Measurements from ENCODE around the gene SLX9.

The SLX9 gene

DNA sequence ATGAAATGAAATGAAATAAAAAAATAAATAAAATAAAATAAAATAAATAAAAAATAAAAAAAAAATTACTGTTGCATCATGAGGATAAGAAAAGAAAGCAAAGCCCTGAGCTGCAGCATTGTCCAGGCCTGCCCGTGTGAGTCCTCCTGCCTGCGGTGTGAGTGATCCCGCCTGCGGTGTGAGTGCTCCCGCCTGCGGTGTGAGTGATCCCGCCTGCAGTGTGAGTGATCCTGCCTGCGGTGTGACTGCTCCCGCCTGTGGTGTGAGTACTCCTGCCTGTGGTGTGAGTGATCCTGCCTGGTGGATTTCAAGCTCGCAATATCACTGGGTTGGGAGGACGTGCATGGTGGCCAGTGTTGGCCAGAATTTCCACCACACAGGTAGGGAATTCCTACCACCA, 44.0 kb upstream of the SLX9 start:
- Histone ChIP-seq H3K27me3 (ENCODE audit: control insufficient read depth, insufficient read depth, low read length) (no peaks in the 10 kb centered on the region), H3K4me1 (ENCODE audit: control insufficient read depth, insufficient read depth, low read length) (peaks cover 3% of the 10 kb centered on the region; the same call in 1 of the 2 replicates), H3K27ac (ENCODE audit: low read length) (no peak overlapping the region), H3K9me3 (ENCODE audit: control insufficient read depth, insufficient read depth, low read length) (no peaks in the 10 kb centered on the region), H3K36me3 (ENCODE audit: control insufficient read depth, insufficient read depth, low read length) (no peaks in the 10 kb centered on the region), H3K4me3 (ENCODE audit: low read length) (no peak overlapping the region)
- DNase-seq (ENCODE audit: low read depth, low spot score), result no peak
- no CpG with 5 or more reads among the region's 11 CpGs for WGBS (ENCODE audit: insufficient coverage, insufficient read length)

DNA sequence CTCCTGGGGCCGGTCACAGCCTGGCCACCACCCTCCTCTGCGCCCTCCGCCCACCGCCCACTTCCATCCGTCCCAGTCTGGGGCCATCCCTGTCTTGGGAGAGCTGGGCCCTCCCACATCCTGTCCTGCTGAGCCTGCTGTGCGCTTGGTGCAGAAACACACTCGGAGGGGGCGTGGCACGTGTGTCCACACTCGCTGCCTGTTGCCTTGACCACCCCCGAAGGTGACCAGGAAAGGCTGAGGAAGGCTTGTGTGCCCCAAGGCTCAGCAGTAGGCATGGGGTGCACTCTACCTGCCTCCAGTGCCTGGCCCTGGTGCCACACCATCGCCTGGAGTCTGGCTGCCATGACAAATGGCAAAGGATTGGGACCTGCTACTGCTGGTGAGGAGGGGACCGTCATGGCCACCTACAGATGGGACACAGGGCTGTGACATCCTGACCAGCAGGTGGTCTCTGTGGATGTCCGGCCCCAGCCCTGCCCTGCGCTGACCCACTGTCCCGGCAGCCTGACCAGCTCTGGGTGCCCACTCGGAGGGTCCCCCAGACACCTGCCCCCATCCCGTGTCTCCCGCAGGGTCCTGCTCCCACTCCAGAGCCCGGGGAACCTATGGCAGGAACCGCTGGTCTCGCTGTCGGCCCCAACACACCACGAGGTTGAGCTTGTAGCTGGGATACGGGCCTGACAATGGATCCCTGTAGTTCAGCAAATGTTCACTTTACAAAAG, 43.1 kb upstream of the SLX9 start:
- H3K4me1 ChIP-seq (ENCODE audit: control insufficient read depth, insufficient read depth, low read length), result peaks cover 3% of the 10 kb centered on the region; the same call in 1 of the 2 replicates
- WGBS (ENCODE audit: insufficient coverage, insufficient read length), result no CpG with 5 or more reads among the region's 25 CpGs

DNA sequence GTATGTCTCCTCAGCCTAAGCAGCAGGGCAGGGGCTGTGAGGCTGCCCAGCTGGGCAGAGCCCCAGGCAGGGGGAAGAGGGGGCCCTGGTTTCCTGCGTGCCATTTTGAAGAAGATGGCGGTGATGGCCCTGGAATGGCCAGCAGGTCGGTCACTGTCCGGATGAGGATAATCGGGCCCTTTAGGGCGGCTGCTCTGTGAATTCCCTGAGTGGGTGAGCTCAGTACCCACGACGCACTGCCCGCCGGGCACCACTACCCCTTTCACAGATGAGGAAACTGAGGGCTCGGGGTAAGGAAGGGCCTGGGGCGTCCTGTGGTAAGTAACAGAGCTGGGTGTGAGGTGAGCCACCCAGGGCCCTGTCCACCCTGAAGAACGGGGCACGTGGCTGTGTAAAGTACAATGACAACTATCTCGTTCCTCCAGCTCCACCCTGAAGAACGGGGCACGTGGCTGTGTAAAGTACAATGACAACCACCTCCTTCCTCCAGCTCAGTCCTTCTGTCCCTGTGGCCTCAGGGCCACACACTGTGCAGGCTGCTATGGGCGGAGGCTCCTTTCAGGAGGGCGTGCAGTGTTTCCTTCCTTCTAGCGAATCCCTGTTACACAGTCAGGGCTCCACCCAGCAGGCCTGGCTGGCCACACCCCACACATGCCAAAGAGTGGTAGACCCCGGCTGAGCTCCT, 42.4 kb upstream of the SLX9 start:
- Histone ChIP-seq H3K27me3 (ENCODE audit: control insufficient read depth, insufficient read depth, low read length) (no peaks in the 10 kb centered on the region), H3K9me3 (ENCODE audit: control insufficient read depth, insufficient read depth, low read length) (no peaks in the 10 kb centered on the region), H3K4me1 (ENCODE audit: control insufficient read depth, insufficient read depth, low read length) (peaks cover 3% of the 10 kb centered on the region; the same call in 1 of the 2 replicates), H3K27ac (ENCODE audit: low read length) (no peak overlapping the region), H3K4me3 (ENCODE audit: low read length) (no peak overlapping the region), H3K36me3 (ENCODE audit: control insufficient read depth, insufficient read depth, low read length) (no peaks in the 10 kb centered on the region)
- no peak for DNase-seq (ENCODE audit: low read depth, low spot score)
- WGBS (ENCODE audit: insufficient coverage, insufficient read length), result no CpG with 5 or more reads among the region's 21 CpGs

More for the DNA sequence above, 43.1 kb upstream of the SLX9 start:
- no peaks in the 10 kb centered on the region for H3K36me3 ChIP-seq (ENCODE audit: control insufficient read depth, insufficient read depth, low read length)
- H3K4me3 ChIP-seq (ENCODE audit: low read length), result no peak overlapping the region
- H3K27me3 ChIP-seq (ENCODE audit: control insufficient read depth, insufficient read depth, low read length), result no peaks in the 10 kb centered on the region
- H3K9me3 ChIP-seq (ENCODE audit: control insufficient read depth, insufficient read depth, low read length), result no peaks in the 10 kb centered on the region
- DNase-seq (ENCODE audit: low read depth, low spot score), result no peak
- H3K27ac ChIP-seq (ENCODE audit: low read length), result no peak overlapping the region

DNA sequence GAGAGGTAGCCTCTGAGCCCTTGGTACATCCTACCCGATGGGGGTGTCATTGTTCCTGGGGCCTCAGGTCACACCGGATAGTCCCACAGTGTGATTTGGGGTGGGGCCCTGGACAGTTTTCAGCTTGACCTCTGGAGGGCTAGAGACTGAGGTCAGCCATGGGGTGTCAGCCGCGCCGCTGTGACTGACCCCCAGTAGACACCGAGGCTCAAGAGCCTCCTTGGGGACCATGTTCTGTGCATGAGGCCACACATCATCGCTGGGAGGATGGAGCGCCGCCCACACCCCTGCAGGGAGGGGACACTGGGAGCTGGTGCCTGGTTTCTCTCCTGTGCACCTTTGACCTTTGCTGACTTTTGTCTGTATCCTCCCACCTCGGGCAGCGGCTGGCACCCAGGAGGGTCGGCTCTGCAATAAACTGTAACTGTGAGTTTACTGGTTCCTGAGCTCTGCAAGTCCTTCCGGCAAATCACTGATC, 41.8 kb upstream of the SLX9 start:
- H3K27me3 ChIP-seq (ENCODE audit: control insufficient read depth, insufficient read depth, low read length), result no peaks in the 10 kb centered on the region
- WGBS (ENCODE audit: insufficient coverage, insufficient read length), result no CpG with 5 or more reads among the region's 13 CpGs

DNA sequence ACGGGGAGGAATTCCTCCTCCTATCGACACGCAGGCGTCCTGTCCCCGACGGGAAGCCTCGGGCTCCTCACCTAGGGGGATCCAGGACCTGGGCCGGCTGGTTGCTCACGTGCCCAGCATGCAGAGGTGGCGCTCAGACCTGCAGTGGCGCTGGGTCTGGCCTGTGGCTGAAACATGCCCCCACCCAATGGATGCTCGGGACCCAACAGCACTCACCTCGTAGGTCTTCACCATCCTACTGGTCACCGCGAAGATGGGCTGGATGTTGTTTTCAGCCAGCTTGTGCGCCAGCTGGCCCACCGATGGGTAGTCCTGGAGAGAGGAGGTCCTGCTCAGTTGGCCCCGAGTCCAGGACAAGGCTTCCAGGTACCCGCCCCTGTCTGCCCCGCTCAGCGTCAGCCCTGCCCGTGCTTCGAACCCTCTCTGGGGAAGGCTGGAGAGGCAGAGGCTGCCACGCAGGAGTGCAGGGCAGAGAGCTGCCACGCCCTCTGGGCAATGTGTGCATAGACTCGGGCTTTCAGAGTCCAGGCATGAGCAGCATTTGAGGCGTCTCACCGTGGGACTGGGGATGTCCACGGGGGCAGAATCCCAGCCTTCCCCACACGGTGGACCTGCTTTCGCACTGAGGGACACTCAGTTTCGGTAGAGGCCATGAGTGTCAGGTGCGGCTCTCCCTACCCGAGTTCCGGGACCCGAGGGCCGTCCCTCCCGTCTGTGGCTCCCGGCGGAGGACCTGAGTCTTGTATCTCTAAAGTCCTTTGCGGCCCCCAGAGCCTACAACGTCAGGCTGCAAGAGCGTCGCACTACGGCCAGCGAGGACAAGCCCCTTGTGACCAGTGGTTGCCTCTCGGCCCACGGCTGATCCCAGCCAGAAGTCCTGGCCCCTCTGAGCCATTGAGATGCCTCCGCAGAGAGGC, 40.7 kb upstream of the SLX9 start:
- WGBS (ENCODE audit: insufficient coverage, insufficient read length), result no CpG with 5 or more reads among the region's 49 CpGs
- Histone ChIP-seq H3K9me3 (ENCODE audit: control insufficient read depth, insufficient read depth, low read length) (no peaks in the 10 kb centered on the region), H3K36me3 (ENCODE audit: control insufficient read depth, insufficient read depth, low read length) (no peaks in the 10 kb centered on the region)

More for the DNA sequence above, 41.8 kb upstream of the SLX9 start:
- no peaks in the 10 kb centered on the region for H3K9me3 ChIP-seq (ENCODE audit: control insufficient read depth, insufficient read depth, low read length)
- no peak for DNase-seq (ENCODE audit: low read depth, low spot score)
- peaks cover 3% of the 10 kb centered on the region; the same call in 1 of the 2 replicates for H3K4me1 ChIP-seq (ENCODE audit: control insufficient read depth, insufficient read depth, low read length)
- H3K4me3 ChIP-seq (ENCODE audit: low read length), result no peak overlapping the region
- H3K36me3 ChIP-seq (ENCODE audit: control insufficient read depth, insufficient read depth, low read length), result no peaks in the 10 kb centered on the region
- H3K27ac ChIP-seq (ENCODE audit: low read length), result no peak overlapping the region

DNA sequence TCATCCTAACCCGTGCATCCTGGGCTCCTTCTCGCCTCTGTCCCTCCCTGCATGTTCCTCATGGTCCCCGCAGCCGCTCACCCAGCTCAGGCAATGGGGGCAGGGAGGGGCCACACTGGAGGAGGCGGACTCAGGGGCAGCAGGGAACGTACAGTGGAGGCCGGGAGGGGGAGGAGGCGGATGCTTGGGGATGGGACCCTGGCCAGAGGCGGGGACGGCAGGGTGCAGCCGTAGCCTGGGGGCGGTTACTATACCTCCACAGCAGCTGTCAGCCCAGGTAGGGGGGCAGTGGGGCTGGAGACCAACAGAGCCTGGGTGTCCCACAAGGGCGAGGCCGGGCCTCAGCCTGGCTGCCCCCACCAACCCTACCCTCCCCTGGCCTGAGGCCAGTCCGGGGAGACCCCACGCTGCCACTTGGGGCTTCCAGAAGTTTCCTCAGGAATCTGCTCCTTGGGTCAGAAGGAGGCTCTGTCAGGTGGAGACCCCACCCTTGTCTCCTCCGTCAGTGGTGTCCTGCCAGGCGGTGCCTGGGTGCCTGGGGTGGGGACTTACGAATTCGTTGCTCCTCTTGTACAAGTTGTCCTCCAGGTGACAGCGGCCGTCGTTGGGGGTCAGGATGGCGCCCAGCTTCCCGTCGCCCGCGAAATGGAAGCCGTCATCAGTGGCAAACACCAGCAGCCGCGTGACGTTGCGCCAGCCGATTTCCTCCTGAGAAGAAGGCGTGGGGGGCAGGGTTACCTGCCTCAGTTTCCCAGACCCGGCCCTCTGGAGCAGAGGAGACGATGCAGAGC, 39.9 kb upstream of the SLX9 start:
- Histone ChIP-seq H3K27ac (ENCODE audit: low read length) (no peak overlapping the region), H3K4me1 (ENCODE audit: control insufficient read depth, insufficient read depth, low read length) (peaks cover 3% of the 10 kb centered on the region; the same call in 1 of the 2 replicates), H3K4me3 (ENCODE audit: low read length) (no peak overlapping the region), H3K27me3 (ENCODE audit: control insufficient read depth, insufficient read depth, low read length) (no peaks in the 10 kb centered on the region), H3K36me3 (ENCODE audit: control insufficient read depth, insufficient read depth, low read length) (peaks cover 4% of the 10 kb centered on the region; the same call in 1 of the 2 replicates), H3K9me3 (ENCODE audit: control insufficient read depth, insufficient read depth, low read length) (no peaks in the 10 kb centered on the region)
- no peak for DNase-seq (ENCODE audit: low read depth, low spot score)
- no CpG with 5 or more reads among the region's 37 CpGs for WGBS (ENCODE audit: insufficient coverage, insufficient read length)

More for the DNA sequence above, 40.7 kb upstream of the SLX9 start:
- H3K4me1 ChIP-seq (ENCODE audit: control insufficient read depth, insufficient read depth, low read length), result peaks cover 3% of the 10 kb centered on the region; the same call in 1 of the 2 replicates
- DNase-seq (ENCODE audit: low read depth, low spot score), result no peak
- H3K27me3 ChIP-seq (ENCODE audit: control insufficient read depth, insufficient read depth, low read length), result no peaks in the 10 kb centered on the region
- no peak overlapping the region for H3K4me3 ChIP-seq (ENCODE audit: low read length)
- H3K27ac ChIP-seq (ENCODE audit: low read length), result no peak overlapping the region

DNA sequence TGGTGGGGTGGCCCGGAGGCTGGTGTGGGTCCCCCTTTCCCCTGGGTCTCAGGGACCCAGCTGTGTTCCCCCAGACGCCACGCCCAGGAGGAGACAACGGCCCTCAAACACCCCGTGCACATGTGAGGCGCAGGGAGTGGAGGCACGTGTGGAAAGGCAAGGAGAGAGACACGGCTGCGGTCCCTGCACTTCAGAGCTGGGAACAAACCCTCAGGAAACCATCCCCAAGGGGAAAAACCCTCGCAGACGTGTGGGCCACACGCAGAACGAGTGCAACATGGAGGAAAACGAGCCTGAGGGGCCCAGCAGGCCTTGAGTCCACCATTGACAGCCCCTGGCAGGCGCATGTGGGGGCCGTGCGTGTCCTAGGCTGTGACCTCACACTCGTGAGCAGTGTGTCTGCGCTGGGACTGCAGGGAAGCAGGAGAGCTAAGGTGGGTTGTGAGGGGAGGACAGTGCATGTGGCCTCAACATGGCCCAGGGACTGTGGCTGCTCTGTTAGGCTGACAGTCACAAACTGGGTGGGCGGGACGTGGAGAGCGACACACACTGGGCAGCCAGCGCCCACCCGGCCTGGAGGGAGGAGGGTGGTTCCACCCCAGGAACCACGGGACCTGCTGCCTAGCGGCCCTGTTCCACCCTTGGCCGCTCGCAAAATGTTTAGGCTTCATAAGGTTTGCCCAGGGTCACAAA, 39.1 kb upstream of the SLX9 start:
- Histone ChIP-seq H3K9me3 (ENCODE audit: control insufficient read depth, insufficient read depth, low read length) (no peaks in the 10 kb centered on the region), H3K4me3 (ENCODE audit: low read length) (no peak overlapping the region), H3K27ac (ENCODE audit: low read length) (no peak overlapping the region), H3K36me3 (ENCODE audit: control insufficient read depth, insufficient read depth, low read length) (peaks cover 4% of the 10 kb centered on the region; the same call in 1 of the 2 replicates), H3K27me3 (ENCODE audit: control insufficient read depth, insufficient read depth, low read length) (no peaks in the 10 kb centered on the region), H3K4me1 (ENCODE audit: control insufficient read depth, insufficient read depth, low read length) (peaks cover 3% of the 10 kb centered on the region; the same call in 1 of the 2 replicates)
- no CpG with 5 or more reads among the region's 28 CpGs for WGBS (ENCODE audit: insufficient coverage, insufficient read length)
- DNase-seq (ENCODE audit: low read depth, low spot score), result no peak

DNA sequence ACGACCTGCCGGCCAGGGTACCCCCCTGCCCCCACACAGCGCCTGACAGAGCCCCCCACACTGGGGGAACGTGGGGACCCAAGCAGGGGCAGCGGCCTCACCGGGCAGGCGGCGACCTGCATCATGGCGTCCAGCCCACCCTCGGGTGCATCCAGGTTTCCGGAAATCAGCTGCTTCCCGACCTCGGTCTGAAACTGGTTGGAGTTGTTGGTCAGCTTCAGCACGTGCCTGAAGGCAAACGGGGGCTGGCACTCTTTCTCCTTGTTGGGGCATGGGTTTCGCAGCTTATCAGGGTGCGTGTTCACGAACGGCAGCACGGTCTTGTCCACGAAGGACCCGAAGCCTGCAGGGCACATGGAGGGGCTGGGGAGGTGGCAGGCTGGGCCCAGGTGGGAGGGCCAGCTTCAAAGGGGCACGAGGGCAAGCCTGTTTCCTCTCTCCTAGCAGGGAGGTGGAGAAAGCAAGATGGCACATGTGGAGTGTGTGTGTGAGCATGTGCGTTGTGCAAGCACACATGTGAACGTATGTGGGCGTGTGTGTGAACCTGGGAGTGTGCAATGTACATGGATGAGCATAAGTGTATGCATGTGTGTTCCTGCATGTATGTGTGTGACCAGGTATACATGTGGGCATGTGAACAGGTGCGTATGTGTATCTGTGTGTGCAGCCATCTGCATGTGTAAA, 38.3 kb upstream of the SLX9 start:
- Histone ChIP-seq H3K9me3 (ENCODE audit: control insufficient read depth, insufficient read depth, low read length) (no peaks in the 10 kb centered on the region), H3K4me3 (ENCODE audit: low read length) (no peak overlapping the region), H3K27me3 (ENCODE audit: control insufficient read depth, insufficient read depth, low read length) (no peaks in the 10 kb centered on the region), H3K36me3 (ENCODE audit: control insufficient read depth, insufficient read depth, low read length) (peaks cover 4% of the 10 kb centered on the region; the same call in 1 of the 2 replicates), H3K4me1 (ENCODE audit: control insufficient read depth, insufficient read depth, low read length) (peaks cover 2% of the 10 kb centered on the region; the same call in 1 of the 2 replicates), H3K27ac (ENCODE audit: low read length) (no peak overlapping the region)
- WGBS (ENCODE audit: insufficient coverage, insufficient read length), result no CpG with 5 or more reads among the region's 27 CpGs
- no peak for DNase-seq (ENCODE audit: low read depth, low spot score)
